GM23338 (cell line): ENCODE results near the gene NR2C2AP. TPM values are rescaled to one million over a fixed set of nuclear protein-coding genes. Genes with fewer than 3 reads are reported as not detected.
"Not testable (repeated sequence)": the region's sequence is repeated elsewhere in the genome, so short reads cannot be mapped to it uniquely, and the experiment has no call there.

Experiments used
- ATAC-seq: fragments of 200-7000 bp; cut with Tn5 transposase; 3 replicates; pipeline ENCODE4 v1.9.1; 2020
- DNase-seq: peaks from one replicate; pipeline ENCODE4 v3.0.0-alpha.2; 2015; ENCODE audit warnings: low spot score
- H2AFZ ChIP-seq: fragments of 200-600 bp; sonication (generic); 2 replicates; pipeline ENCODE4 v1.8.0; 2016; ENCODE audit warnings: antibody characterized with exemption, mild to moderate bottlenecking, moderate library complexity
- H3F3A ChIP-seq: fragments of 200-600 bp; sonication (generic); replicated peaks from 2 replicates; pipeline ENCODE4 v1.8.0; 2017; ENCODE audit warnings: antibody characterized with exemption, mixed run types, low read depth
- H3K27ac ChIP-seq: fragments of 200-600 bp; sonication (generic); 2 replicates; pipeline ENCODE4 v1.6.1; 2016; ENCODE audit warnings: low read depth
- H3K27me3 ChIP-seq: fragments of 200-600 bp; sonication (generic); 2 replicates; pipeline ENCODE4 v1.8.0; 2016; ENCODE audit warnings: mild to moderate bottlenecking, mixed run types, moderate library complexity; ENCODE audit not compliant: insufficient read depth
- H3K36me3 ChIP-seq: fragments of 200-600 bp; sonication (generic); 2 replicates; pipeline ENCODE4 v1.8.0; 2016; ENCODE audit warnings: mild to moderate bottlenecking; ENCODE audit not compliant: insufficient read depth
- H3K4me1 ChIP-seq: fragments of 200-600 bp; sonication (generic); 2 replicates; pipeline ENCODE4 v1.8.0; 2016; ENCODE audit warnings: mild to moderate bottlenecking, moderate library complexity; ENCODE audit not compliant: insufficient read depth
- H3K4me2 ChIP-seq: fragments of 200-600 bp; sonication (generic); 2 replicates; pipeline ENCODE4 v1.7.1; 2017; ENCODE audit warnings: mixed run types
- H3K4me3 ChIP-seq: fragments of 200-600 bp; sonication (generic); 2 replicates; pipeline ENCODE4 v1.6.1; 2016; ENCODE audit warnings: mixed run types
- H3K79me2 ChIP-seq: fragments of 200-600 bp; sonication (generic); replicated peaks from 2 replicates; pipeline ENCODE4 v1.8.0; 2017; ENCODE audit warnings: mild to moderate bottlenecking; ENCODE audit not compliant: insufficient read depth
- H3K9me2 ChIP-seq: fragments of 200-600 bp; sonication (generic); 2 replicates; pipeline ENCODE4 v1.8.0; 2017; ENCODE audit not compliant: insufficient read depth
- H4K20me1 ChIP-seq: fragments of 200-600 bp; sonication (generic); replicated peaks from 2 replicates; pipeline ENCODE4 v1.8.0; 2017; ENCODE audit warnings: mild to moderate bottlenecking; ENCODE audit not compliant: insufficient read depth
- H3K27ac Mint-ChIP-seq: 2 replicates; pipeline ENCODE4 v1.8.0; 2020; ENCODE audit warnings: inconsistent platforms, mild to moderate bottlenecking, moderate library complexity, mixed read lengths
- H3K27me3 Mint-ChIP-seq: 3 replicates; pipeline ENCODE4 v1.8.0; 2022; ENCODE audit warnings: low read depth, mild to moderate bottlenecking, moderate library complexity, mixed read lengths, inconsistent platforms; ENCODE audit not compliant: insufficient read depth, poor library complexity
- H3K36me3 Mint-ChIP-seq: 3 replicates; pipeline ENCODE4 v1.8.0; 2021; ENCODE audit warnings: low read depth, mild to moderate bottlenecking, inconsistent platforms, moderate library complexity, mixed read lengths
- H3K4me1 Mint-ChIP-seq: 3 replicates; pipeline ENCODE4 v1.8.0; 2020; ENCODE audit warnings: mild to moderate bottlenecking, inconsistent platforms, mixed read lengths
- H3K4me3 Mint-ChIP-seq: 3 replicates; pipeline ENCODE4 v1.8.0; 2021; ENCODE audit warnings: moderate library complexity, mild to moderate bottlenecking, inconsistent platforms, mixed read lengths
- H3K9me3 Mint-ChIP-seq: 3 replicates; pipeline ENCODE4 v1.8.0; 2020; ENCODE audit warnings: moderate library complexity, mild to moderate bottlenecking, inconsistent platforms, mixed read lengths
- CTCF ChIP-seq, 2 experiments: fragments of 200-600 bp in 1 of 2; sonication (generic) in 1 of 2; conservative IDR thresholded peaks; 2 replicates each; pipeline versions ENCODE4 v1.5.1 to v1.6.1; 2016 to 2017; ENCODE audit warnings: antibody characterized with exemption in 2 of 2, low read depth in 2 of 2, mild to moderate bottlenecking in 2 of 2, moderate library complexity in 1 of 2
- EZH2 ChIP-seq: fragments of 200-600 bp; sonication (generic); IDR thresholded peaks from one replicate; pipeline ENCODE4 v1.8.0; 2017; ENCODE audit warnings: antibody characterized with exemption, mild to moderate bottlenecking, low read depth; ENCODE audit not compliant: unreplicated experiment
- EZH2phosphoT487 ChIP-seq: fragments of 200-600 bp; sonication (generic); IDR thresholded peaks from one replicate; pipeline ENCODE4 v1.8.1; 2018; ENCODE audit warnings: antibody characterized with exemption; ENCODE audit not compliant: unreplicated experiment
- JUNB ChIP-seq: IDR thresholded peaks from one replicate; pipeline ENCODE4 v1.6.1; 2016; ENCODE audit warnings: antibody characterized with exemption; ENCODE audit not compliant: unreplicated experiment
- NANOG ChIP-seq: IDR thresholded peaks from 2 replicates; pipeline ENCODE4 v1.6.1; 2016; ENCODE audit warnings: antibody characterized with exemption, borderline replicate concordance
- POLR2AphosphoS5 ChIP-seq: IDR thresholded peaks from 2 replicates; pipeline ENCODE4 v1.6.1; 2016; ENCODE audit warnings: antibody characterized with exemption, low read depth
- REST ChIP-seq: IDR thresholded peaks from one replicate; pipeline ENCODE4 v1.6.1; 2018; ENCODE audit warnings: antibody characterized with exemption; ENCODE audit not compliant: unreplicated experiment
- STAT1 ChIP-seq: IDR thresholded peaks from one replicate; pipeline ENCODE4 v1.6.1; 2016; ENCODE audit warnings: antibody characterized with exemption; ENCODE audit not compliant: unreplicated experiment
- polyA plus RNA-seq: library from polyadenylated mRNA; unstranded; fragments of >200 nt; fragmentation: Nextera tagmentation; extraction: Ambion mirVana; gene quantifications from 2 replicates; pipeline ENCODE4 v1.2.1, GENCODE V29; 2016
- total RNA-seq: library from RNA; depleted of rRNA; stranded (reverse); fragments of >200 nt; shearing (Covaris generic); gene quantifications from 2 replicates; pipeline ENCODE4 v1.2.3, GENCODE V29; 2014
- TF ChIP-seq, protein P1 (sequence below): IDR thresholded peaks from 2 replicates; pipeline ENCODE4 v1.6.1; 2016; ENCODE audit warnings: antibody characterized with exemption

The NR2C2AP gene
- total and polyA plus RNA-seq, 2 experiments from 2014 or later: 14.4 to 25.7 TPM

- not testable (repeated sequence) for H3K4me1 ChIP-seq, H3K36me3 Mint-ChIP-seq, H3K79me2 ChIP-seq, H3K4me3 ChIP-seq, H3K27ac Mint-ChIP-seq, H3K27ac ChIP-seq, H3K9me3 Mint-ChIP-seq, H2AFZ ChIP-seq, H4K20me1 ChIP-seq, H3K9me2 ChIP-seq, DNase-seq, H3K4me1 Mint-ChIP-seq, H3K4me2 ChIP-seq, H3K4me3 Mint-ChIP-seq, H3K36me3 ChIP-seq, ATAC-seq
- Histone ChIP-seq H3K27me3 (peaks cover 15% of the 10 kb centered on the region), H3F3A (peaks cover 12% of the 10 kb centered on the region)
- peaks cover 21% of the 10 kb centered on the region for H3K27me3 Mint-ChIP-seq
Measured at GRCh38 chr19:19221000-19221399, 17.8 kb upstream of the NR2C2AP start.

GRCh38 chr19:19218911-19219310 is 15.7 kb upstream of the NR2C2AP start:
- peaks cover 17% of the 10 kb centered on the region for H3K27me3 ChIP-seq
- Mint-ChIP-seq H3K27ac (no peak overlapping the region), H3K4me1 (peaks cover 6% of the 10 kb centered on the region), H3K36me3 (no peaks in the 10 kb centered on the region), H3K4me3 (no peak overlapping the region), H3K27me3 (peaks cover 13% of the 10 kb centered on the region), H3K9me3 (no peaks in the 10 kb centered on the region)
- peaks cover 3% of the 10 kb centered on the region; the same call in 1 of the 2 replicates for H3K4me1 ChIP-seq
- DNase-seq (no peak), ATAC-seq (no peak)
- H2AFZ ChIP-seq: no peak overlapping the region
- H3F3A ChIP-seq: no peaks in the 10 kb centered on the region
- no peak overlapping the region for H3K4me2 ChIP-seq
- no peak overlapping the region for H3K27ac ChIP-seq
- H3K36me3 ChIP-seq: no peaks in the 10 kb centered on the region
- H3K4me3 ChIP-seq: no peak overlapping the region
- no peaks in the 10 kb centered on the region; the same call in 1 of the 2 replicates for H4K20me1 ChIP-seq
- no peaks in the 10 kb centered on the region for H3K9me2 ChIP-seq
- no peaks in the 10 kb centered on the region for H3K79me2 ChIP-seq
- TF ChIP-seq EZH2 (no peak), EZH2phosphoT487 (no peak), JUNB (no peak), NANOG (no peak), STAT1 (no peak), POLR2AphosphoS5 (no peak), CTCF (conservative IDR thresholded peaks at IDR 0.05; ENCODE audit: low read depth in 2 of 2) (no peak), REST (no peak)
- TF ChIP-seq, protein P1, sequence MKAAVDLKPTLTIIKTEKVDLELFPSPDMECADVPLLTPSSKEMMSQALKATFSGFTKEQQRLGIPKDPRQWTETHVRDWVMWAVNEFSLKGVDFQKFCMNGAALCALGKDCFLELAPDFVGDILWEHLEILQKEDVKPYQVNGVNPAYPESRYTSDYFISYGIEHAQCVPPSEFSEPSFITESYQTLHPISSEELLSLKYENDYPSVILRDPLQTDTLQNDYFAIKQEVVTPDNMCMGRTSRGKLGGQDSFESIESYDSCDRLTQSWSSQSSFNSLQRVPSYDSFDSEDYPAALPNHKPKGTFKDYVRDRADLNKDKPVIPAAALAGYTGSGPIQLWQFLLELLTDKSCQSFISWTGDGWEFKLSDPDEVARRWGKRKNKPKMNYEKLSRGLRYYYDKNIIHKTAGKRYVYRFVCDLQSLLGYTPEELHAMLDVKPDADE: no peak
